HG03571 (cell line): ENCODE measurements around the gene PIK3R2.
"Not testable (repeated sequence)": the region's sequence is repeated elsewhere in the genome, so short reads cannot be mapped to it uniquely, and the experiment has no call there.

ENCODE experiments used
- ATAC-seq: cut with Tn5 transposase; IDR thresholded peaks from one replicate; pipeline ENCODE4 v1.9.1; 2021; ENCODE audit not compliant: unreplicated experiment

PIK3R2 gene

GRCh38 chr19:18152442-18152816 lies 534 bp upstream of the PIK3R2 start:
- ATAC-seq: peak; percentile 61

- ATAC-seq: no peak
Observed at GRCh38 chr19:18153556-18154134, 682 bp downstream of the PIK3R2 start.

GRCh38 chr19:18155095-18156087 lies 2.4 kb downstream of the PIK3R2 start:
- no peak for ATAC-seq

GRCh38 chr19:18156268-18156667 lies 3.3 kb downstream of the PIK3R2 start:
- ATAC-seq: no peak

- ATAC-seq: no peak
Observed at GRCh38 chr19:18156841-18157464, 4.0 kb downstream of the PIK3R2 start.

- no peak for ATAC-seq
Observed at GRCh38 chr19:18157465-18158063, 4.6 kb downstream of the PIK3R2 start.

- ATAC-seq: no peak
Observed at GRCh38 chr19:18158467-18158866, 5.5 kb downstream of the PIK3R2 start.

GRCh38 chr19:18159059-18159616 lies 6.2 kb downstream of the PIK3R2 start:
- ATAC-seq: not testable (repeated sequence)

- no peak for ATAC-seq
Observed at GRCh38 chr19:18159810-18160209, 6.8 kb downstream of the PIK3R2 start.

- ATAC-seq: no peak
Observed at GRCh38 chr19:18160493-18160970, 7.6 kb downstream of the PIK3R2 start.

- no peak for ATAC-seq
Observed at GRCh38 chr19:18160971-18161635, 8.1 kb downstream of the PIK3R2 start.

GRCh38 chr19:18161636-18162002 lies 8.7 kb downstream of the PIK3R2 start:
- no peak for ATAC-seq

GRCh38 chr19:18164072-18164471 lies 11.1 kb downstream of the PIK3R2 start:
- no peak for ATAC-seq

GRCh38 chr19:18165794-18166544 lies 13.0 kb downstream of the PIK3R2 start:
- no peak for ATAC-seq

- ATAC-seq: no peak
Observed at GRCh38 chr19:18167011-18167410, 14.0 kb downstream of the PIK3R2 start.

- no peak for ATAC-seq
Observed at GRCh38 chr19:18167975-18168645, 15.1 kb downstream of the PIK3R2 start.

- no peak for ATAC-seq
Observed at GRCh38 chr19:18168673-18169381, 15.9 kb downstream of the PIK3R2 start.

- no peak for ATAC-seq
Observed at GRCh38 chr19:18170714-18171255, 17.8 kb downstream of the PIK3R2 start.
